ENCODE measurements around the gene ADAMTS2.

The ADAMTS2 gene

DNA sequence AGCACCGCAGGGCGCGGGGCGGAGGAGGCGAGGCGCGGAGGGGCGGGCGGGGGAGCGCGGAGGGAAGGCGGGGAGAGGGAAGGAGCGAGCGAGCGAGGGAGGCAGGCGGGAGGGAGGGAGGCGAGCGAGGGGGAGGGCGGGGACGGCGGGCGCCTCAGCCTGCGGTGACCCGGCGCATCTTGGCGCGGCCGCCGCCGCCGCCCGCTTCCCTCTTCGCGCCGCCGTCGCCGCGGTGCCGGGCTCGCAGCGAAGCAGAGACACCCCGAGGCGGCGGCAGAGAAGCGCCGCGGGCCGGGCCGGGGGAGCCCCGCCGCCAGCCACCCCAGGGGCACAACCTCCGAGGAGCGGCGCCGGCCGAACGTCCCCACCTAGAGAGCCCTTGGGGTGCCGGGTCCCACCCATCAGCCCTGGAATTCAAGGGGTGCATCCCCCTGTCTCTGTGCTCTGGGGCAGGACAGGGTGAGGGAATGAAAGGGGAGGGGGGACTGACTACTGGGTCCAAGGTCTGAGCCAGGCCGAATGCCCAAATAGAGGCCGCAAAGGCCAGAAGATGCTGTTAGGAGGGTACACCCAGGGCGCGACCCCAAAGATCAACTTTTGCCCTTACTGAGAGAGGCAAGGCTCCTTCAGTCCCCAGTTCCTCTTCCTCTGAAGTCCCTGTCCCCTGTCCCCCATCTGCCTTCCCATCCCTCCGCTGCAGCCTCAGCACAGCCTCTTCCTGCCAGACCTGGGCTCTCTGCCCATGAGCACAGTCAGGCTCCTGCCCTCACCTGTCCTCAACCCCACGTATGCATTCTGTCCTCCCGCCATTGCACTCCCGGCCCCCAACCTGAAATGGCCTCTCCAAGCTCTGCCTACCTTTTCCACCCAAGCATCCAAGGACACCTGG is at the start of gene ADAMTS2:
Gene ADAMTS2 (minus strand): TSS at position 29 of the 889 bp plus-strand sequence. CDS start 133 bp downstream, outside the sequence.
- no peak within 1 kb of the TSS for H3K4me2 ChIP-seq (ENCODE audit: low read length)
- no peaks in the 10 kb centered on the region for H3K9me3 ChIP-seq (ENCODE audit: low read length)
- no peaks in the 10 kb centered on the region for H3K9me2 ChIP-seq (ENCODE audit: low read depth, low read length)
- H2AFZ ChIP-seq (ENCODE audit: low read length): no peak within 1 kb of the TSS
- H3F3A ChIP-seq (ENCODE audit: insufficient read depth, low read length): no peaks in the 10 kb centered on the region
- no peaks in the 10 kb centered on the region for H3K36me3 ChIP-seq (ENCODE audit: insufficient read depth, low read length)
- no peak within 1 kb of the TSS for H3K4me3 ChIP-seq (ENCODE audit: low read depth, low read length, poor library complexity, severe bottlenecking)
- no peaks in the 10 kb centered on the region for H3K79me2 ChIP-seq (ENCODE audit: insufficient read depth, low read length)
- H3K27ac ChIP-seq (ENCODE audit: low read depth, low read length, poor library complexity, severe bottlenecking): no peak within 1 kb of the TSS
- H3K4me1 ChIP-seq (ENCODE audit: insufficient read depth, low read length, severe bottlenecking): no peaks in the 10 kb centered on the region
- H3K9ac ChIP-seq (ENCODE audit: low read length): no peak within 1 kb of the TSS
- TF ChIP-seq, protein P1, sequence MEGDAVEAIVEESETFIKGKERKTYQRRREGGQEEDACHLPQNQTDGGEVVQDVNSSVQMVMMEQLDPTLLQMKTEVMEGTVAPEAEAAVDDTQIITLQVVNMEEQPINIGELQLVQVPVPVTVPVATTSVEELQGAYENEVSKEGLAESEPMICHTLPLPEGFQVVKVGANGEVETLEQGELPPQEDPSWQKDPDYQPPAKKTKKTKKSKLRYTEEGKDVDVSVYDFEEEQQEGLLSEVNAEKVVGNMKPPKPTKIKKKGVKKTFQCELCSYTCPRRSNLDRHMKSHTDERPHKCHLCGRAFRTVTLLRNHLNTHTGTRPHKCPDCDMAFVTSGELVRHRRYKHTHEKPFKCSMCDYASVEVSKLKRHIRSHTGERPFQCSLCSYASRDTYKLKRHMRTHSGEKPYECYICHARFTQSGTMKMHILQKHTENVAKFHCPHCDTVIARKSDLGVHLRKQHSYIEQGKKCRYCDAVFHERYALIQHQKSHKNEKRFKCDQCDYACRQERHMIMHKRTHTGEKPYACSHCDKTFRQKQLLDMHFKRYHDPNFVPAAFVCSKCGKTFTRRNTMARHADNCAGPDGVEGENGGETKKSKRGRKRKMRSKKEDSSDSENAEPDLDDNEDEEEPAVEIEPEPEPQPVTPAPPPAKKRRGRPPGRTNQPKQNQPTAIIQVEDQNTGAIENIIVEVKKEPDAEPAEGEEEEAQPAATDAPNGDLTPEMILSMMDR (IDR thresholded peaks at IDR 0.05; ENCODE audit: low read length): no peak
- no peak for TF ChIP-seq EZH2 (IDR thresholded peaks at IDR 0.05; ENCODE audit: borderline replicate concordance, low read length)
- no peaks in the 10 kb centered on the region for H4K20me1 ChIP-seq (ENCODE audit: insufficient read depth, low read length)
- no peaks in the 10 kb centered on the region for H3K27me3 ChIP-seq (ENCODE audit: insufficient read depth, low read length)

DNA sequence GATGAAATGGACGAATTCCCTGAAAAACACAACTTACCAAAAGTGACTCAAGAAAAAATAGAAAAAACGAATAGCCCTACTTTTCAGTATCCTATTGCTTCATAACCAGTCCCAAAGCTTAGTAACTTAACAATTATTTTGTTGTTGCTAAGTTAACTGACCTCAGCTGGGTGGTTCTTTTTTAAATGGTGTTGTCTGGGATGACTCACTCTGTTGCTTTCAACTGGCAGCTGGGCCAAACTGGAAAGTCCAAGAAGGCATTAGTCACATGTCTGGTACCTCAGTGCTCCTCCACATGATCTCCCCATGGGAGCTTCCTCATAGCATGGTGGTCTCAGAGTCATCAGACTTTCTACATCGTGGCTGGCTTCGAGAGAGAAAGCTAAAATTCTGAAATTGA is 47.8 kb upstream of the ADAMTS2 start:
- TF ChIP-seq, protein P1 (IDR thresholded peaks at IDR 0.05; ENCODE audit: low read length): no peak
- Histone ChIP-seq H4K20me1 (ENCODE audit: insufficient read depth, low read length) (no peaks in the 10 kb centered on the region), H3K4me2 (ENCODE audit: low read length) (no peak overlapping the region), H3K79me2 (ENCODE audit: insufficient read depth, low read length) (no peaks in the 10 kb centered on the region), H2AFZ (ENCODE audit: low read length) (no peak overlapping the region), H3K9me3 (ENCODE audit: low read length) (peaks cover 7% of the 10 kb centered on the region), H3K4me1 (ENCODE audit: insufficient read depth, low read length, severe bottlenecking) (no peaks in the 10 kb centered on the region), H3K9ac (ENCODE audit: low read length) (no peak overlapping the region), H3F3A (ENCODE audit: insufficient read depth, low read length) (no peaks in the 10 kb centered on the region), H3K9me2 (ENCODE audit: low read depth, low read length) (no peaks in the 10 kb centered on the region), H3K4me3 (ENCODE audit: low read depth, low read length, poor library complexity, severe bottlenecking) (no peak overlapping the region), H3K27ac (ENCODE audit: low read depth, low read length, poor library complexity, severe bottlenecking) (no peak overlapping the region), H3K36me3 (ENCODE audit: insufficient read depth, low read length) (no peaks in the 10 kb centered on the region), H3K27me3 (ENCODE audit: insufficient read depth, low read length) (peaks cover 6% of the 10 kb centered on the region; the same call in 1 of the 2 replicates)

DNA sequence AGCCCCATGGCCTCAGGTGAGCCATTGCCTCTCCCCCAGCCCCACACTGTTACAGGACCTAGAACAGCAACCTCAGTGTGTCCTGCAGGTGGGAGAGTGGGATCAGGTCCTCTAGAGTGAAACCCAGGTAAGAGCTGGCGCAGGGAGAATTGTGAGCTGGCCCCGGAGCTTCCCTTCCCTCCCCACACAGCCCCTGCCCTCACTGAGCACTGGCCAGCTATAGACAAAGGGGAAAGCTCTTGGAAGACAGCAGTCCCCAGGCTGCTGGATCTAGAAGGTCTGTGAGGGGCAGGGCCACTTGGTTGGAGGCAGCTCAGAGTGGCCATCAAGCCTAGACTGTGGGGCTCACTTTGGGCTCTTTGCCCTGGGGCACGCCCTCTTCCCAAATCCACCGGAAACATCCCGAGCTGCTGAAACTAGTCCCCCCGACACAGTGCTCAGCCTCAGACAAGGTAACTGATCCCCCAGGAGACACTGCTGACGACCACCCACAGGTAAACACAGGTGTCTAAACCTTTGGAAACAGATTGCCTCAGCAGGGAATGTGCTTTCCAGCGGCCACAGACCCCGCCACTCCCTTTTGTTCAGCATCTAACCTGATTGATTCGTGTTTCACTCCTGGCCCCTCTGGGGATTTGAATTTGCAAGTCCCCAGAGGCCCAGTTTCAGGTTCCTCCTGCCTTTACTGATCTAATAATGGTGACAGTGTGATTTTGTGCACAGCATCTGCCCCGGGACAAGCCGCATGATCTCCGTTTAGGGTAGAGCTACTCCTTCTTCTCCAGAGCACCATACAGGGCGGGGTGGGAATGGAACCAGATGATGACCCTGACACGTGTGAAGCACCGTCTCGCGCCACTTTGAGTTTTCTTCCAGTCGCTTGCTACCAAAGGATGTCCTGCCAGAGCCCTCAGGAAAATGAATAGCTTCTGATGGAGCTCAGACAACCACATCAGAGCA is 42.2 kb upstream of the ADAMTS2 start:
- H3K36me3 ChIP-seq (ENCODE audit: insufficient read depth, low read length): no peaks in the 10 kb centered on the region
- H3K4me3 ChIP-seq (ENCODE audit: low read depth, low read length, poor library complexity, severe bottlenecking): no peak overlapping the region
- no peaks in the 10 kb centered on the region for H3K79me2 ChIP-seq (ENCODE audit: insufficient read depth, low read length)
- H3K9ac ChIP-seq (ENCODE audit: low read length): no peak overlapping the region
- H3F3A ChIP-seq (ENCODE audit: insufficient read depth, low read length): no peaks in the 10 kb centered on the region
- H3K9me3 ChIP-seq (ENCODE audit: low read length): peaks cover 7% of the 10 kb centered on the region
- H4K20me1 ChIP-seq (ENCODE audit: insufficient read depth, low read length): no peaks in the 10 kb centered on the region
- no peaks in the 10 kb centered on the region for H3K9me2 ChIP-seq (ENCODE audit: low read depth, low read length)
- no peak overlapping the region for H2AFZ ChIP-seq (ENCODE audit: low read length)
- peaks cover 13% of the 10 kb centered on the region; the same call in 1 of the 2 replicates for H3K27me3 ChIP-seq (ENCODE audit: insufficient read depth, low read length)
- no peaks in the 10 kb centered on the region for H3K4me1 ChIP-seq (ENCODE audit: insufficient read depth, low read length, severe bottlenecking)
- TF ChIP-seq EZH2 (IDR thresholded peaks at IDR 0.05; ENCODE audit: borderline replicate concordance, low read length): no peak
- TF ChIP-seq, protein P1 (IDR thresholded peaks at IDR 0.05; ENCODE audit: low read length): no peak
- H3K27ac ChIP-seq (ENCODE audit: low read depth, low read length, poor library complexity, severe bottlenecking): no peak overlapping the region
- no peak overlapping the region for H3K4me2 ChIP-seq (ENCODE audit: low read length)

Measured in OCI-LY1 (cell line).